Astrocyte (in vitro differentiated cells and primary cell): ENCODE measurements around the gene SETMAR. TPM values are rescaled to one million over a fixed set of nuclear protein-coding genes. Genes with fewer than 3 reads are reported as not detected.

Experiments used
- DNase-seq: peaks from one replicate; pipeline ENCODE4 v3.0.0-alpha.2; 2010; ENCODE audit warnings: low read depth
- FAIRE-seq: peaks from 2 replicates; lab custom pipeline; 2011; peaks lifted over from hg19 to GRCh38; lab: Jason Lieb, UNC
- H2AFZ ChIP-seq: 2 replicates; pipeline ENCODE4 v1.6.0; 2012; ENCODE audit warnings: low read depth, low read length, inconsistent platforms
- H3K27ac ChIP-seq: 2 replicates; pipeline ENCODE4 v1.5.1; 2011; ENCODE audit warnings: low read depth, low read length, inconsistent platforms
- H3K27me3 ChIP-seq: 2 replicates; pipeline ENCODE4 v1.6.0; 2011; ENCODE audit warnings: low read length, inconsistent platforms; ENCODE audit not compliant: insufficient read depth
- H3K36me3 ChIP-seq: 2 replicates; pipeline ENCODE4 v1.5.1; 2011; ENCODE audit warnings: low read length, inconsistent platforms; ENCODE audit not compliant: insufficient read depth
- H3K4me1 ChIP-seq: 2 replicates; pipeline ENCODE4 v1.5.1; 2011; ENCODE audit warnings: low read length, inconsistent platforms; ENCODE audit not compliant: insufficient read depth
- H3K4me2 ChIP-seq: 2 replicates; pipeline ENCODE4 v1.6.0; 2012; ENCODE audit warnings: low read length, inconsistent platforms
- H3K4me3 ChIP-seq: 2 replicates; pipeline ENCODE4 v1.5.1; 2011; ENCODE audit warnings: low read depth, mild to moderate bottlenecking, low read length, inconsistent platforms; ENCODE audit not compliant: insufficient read depth
- H3K79me2 ChIP-seq: 2 replicates; pipeline ENCODE4 v1.6.0; 2012; ENCODE audit warnings: mild to moderate bottlenecking, low read length, inconsistent platforms; ENCODE audit not compliant: insufficient read depth
- H3K9ac ChIP-seq: 2 replicates; pipeline ENCODE4 v1.6.0; 2012; ENCODE audit warnings: mild to moderate bottlenecking, low read length, inconsistent platforms
- H3K9me3 ChIP-seq: 2 replicates; pipeline ENCODE4 v1.5.1; 2012; ENCODE audit warnings: low read depth, mild to moderate bottlenecking, low read length, inconsistent platforms; ENCODE audit not compliant: insufficient read depth
- H4K20me1 ChIP-seq: 2 replicates; pipeline ENCODE4 v1.6.0; 2012; ENCODE audit warnings: low read length, inconsistent platforms; ENCODE audit not compliant: insufficient read depth
- H3K27ac Mint-ChIP-seq: one replicate; pipeline ENCODE4 v1.8.0; 2021; ENCODE audit warnings: mild to moderate bottlenecking, mixed read lengths; ENCODE audit not compliant: unreplicated experiment
- H3K27me3 Mint-ChIP-seq: one replicate; pipeline ENCODE4 v1.8.0; 2021; ENCODE audit warnings: low read depth, mixed read lengths; ENCODE audit not compliant: unreplicated experiment
- H3K36me3 Mint-ChIP-seq: one replicate; pipeline ENCODE4 v1.8.0; 2021; ENCODE audit warnings: low read depth, mixed read lengths; ENCODE audit not compliant: unreplicated experiment
- H3K4me1 Mint-ChIP-seq: one replicate; pipeline ENCODE4 v1.8.0; 2021; ENCODE audit warnings: low read depth, mixed read lengths; ENCODE audit not compliant: unreplicated experiment
- H3K4me3 Mint-ChIP-seq: one replicate; pipeline ENCODE4 v1.8.0; 2021; ENCODE audit warnings: mild to moderate bottlenecking, moderate library complexity, mixed read lengths; ENCODE audit not compliant: unreplicated experiment
- H3K9me3 Mint-ChIP-seq: one replicate; pipeline ENCODE4 v1.8.0; 2021; ENCODE audit warnings: mild to moderate bottlenecking, mixed read lengths; ENCODE audit not compliant: unreplicated experiment
- EZH2 ChIP-seq: IDR thresholded peaks from 2 replicates; pipeline ENCODE4 v1.6.1; 2012; ENCODE audit warnings: mild to moderate bottlenecking, low read length, inconsistent platforms; ENCODE audit not compliant: insufficient read depth
- total RNA-seq: library from RNA; stranded (reverse); gene quantifications from 2 replicates; pipeline ENCODE4 v1.2.1, GENCODE V29; 2021
- TF ChIP-seq, protein P1 (sequence below): IDR thresholded peaks from 2 replicates; pipeline ENCODE4 v1.5.1; 2011; ENCODE audit warnings: low read depth, mild to moderate bottlenecking, inconsistent platforms, low read length, moderate library complexity; ENCODE audit not compliant: insufficient read depth

Gene SETMAR
- total RNA-seq, 1 donor from 2014 or later: 10.9 TPM

DNA sequence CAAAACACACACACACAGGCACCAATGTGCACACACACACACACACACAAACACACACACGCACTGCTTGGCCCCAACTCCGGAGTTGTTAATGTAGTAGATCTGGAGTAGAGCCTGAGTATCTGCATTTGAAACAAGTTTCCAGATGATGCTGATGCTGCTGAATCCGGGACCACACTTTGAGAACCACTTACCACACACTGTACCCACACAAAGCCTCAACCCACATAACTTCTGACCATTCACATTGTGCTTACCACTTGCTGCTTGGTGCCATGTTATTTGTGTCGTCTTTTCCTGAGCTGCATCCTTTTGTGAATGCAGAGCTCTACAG lies 36.9 kb downstream of the SETMAR start:
- Histone ChIP-seq H3K27me3 (no peaks in the 10 kb centered on the region), H4K20me1 (no peaks in the 10 kb centered on the region), H3K4me3 (no peak overlapping the region), H3K4me1 (peaks cover 5% of the 10 kb centered on the region), H3K9me3 (no peaks in the 10 kb centered on the region), H3K4me2 (no peak overlapping the region), H3K79me2 (no peaks in the 10 kb centered on the region), H3K27ac (no peak overlapping the region), H3K36me3 (no peaks in the 10 kb centered on the region), H3K9ac (no peak overlapping the region), H2AFZ (no peak overlapping the region)
- peaks cover under 1% of the 10 kb centered on the region for H3K36me3 Mint-ChIP-seq
- no peak overlapping the region for H3K4me3 Mint-ChIP-seq
- FAIRE-seq: no peak
- H3K9me3 Mint-ChIP-seq: peaks cover 4% of the 10 kb centered on the region
- no peak overlapping the region for H3K27ac Mint-ChIP-seq
- no peak for DNase-seq
- no peak for TF ChIP-seq EZH2
- TF ChIP-seq, protein P1, sequence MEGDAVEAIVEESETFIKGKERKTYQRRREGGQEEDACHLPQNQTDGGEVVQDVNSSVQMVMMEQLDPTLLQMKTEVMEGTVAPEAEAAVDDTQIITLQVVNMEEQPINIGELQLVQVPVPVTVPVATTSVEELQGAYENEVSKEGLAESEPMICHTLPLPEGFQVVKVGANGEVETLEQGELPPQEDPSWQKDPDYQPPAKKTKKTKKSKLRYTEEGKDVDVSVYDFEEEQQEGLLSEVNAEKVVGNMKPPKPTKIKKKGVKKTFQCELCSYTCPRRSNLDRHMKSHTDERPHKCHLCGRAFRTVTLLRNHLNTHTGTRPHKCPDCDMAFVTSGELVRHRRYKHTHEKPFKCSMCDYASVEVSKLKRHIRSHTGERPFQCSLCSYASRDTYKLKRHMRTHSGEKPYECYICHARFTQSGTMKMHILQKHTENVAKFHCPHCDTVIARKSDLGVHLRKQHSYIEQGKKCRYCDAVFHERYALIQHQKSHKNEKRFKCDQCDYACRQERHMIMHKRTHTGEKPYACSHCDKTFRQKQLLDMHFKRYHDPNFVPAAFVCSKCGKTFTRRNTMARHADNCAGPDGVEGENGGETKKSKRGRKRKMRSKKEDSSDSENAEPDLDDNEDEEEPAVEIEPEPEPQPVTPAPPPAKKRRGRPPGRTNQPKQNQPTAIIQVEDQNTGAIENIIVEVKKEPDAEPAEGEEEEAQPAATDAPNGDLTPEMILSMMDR: no peak
- H3K27me3 Mint-ChIP-seq: no peaks in the 10 kb centered on the region
- peaks cover 11% of the 10 kb centered on the region for H3K4me1 Mint-ChIP-seq

DNA sequence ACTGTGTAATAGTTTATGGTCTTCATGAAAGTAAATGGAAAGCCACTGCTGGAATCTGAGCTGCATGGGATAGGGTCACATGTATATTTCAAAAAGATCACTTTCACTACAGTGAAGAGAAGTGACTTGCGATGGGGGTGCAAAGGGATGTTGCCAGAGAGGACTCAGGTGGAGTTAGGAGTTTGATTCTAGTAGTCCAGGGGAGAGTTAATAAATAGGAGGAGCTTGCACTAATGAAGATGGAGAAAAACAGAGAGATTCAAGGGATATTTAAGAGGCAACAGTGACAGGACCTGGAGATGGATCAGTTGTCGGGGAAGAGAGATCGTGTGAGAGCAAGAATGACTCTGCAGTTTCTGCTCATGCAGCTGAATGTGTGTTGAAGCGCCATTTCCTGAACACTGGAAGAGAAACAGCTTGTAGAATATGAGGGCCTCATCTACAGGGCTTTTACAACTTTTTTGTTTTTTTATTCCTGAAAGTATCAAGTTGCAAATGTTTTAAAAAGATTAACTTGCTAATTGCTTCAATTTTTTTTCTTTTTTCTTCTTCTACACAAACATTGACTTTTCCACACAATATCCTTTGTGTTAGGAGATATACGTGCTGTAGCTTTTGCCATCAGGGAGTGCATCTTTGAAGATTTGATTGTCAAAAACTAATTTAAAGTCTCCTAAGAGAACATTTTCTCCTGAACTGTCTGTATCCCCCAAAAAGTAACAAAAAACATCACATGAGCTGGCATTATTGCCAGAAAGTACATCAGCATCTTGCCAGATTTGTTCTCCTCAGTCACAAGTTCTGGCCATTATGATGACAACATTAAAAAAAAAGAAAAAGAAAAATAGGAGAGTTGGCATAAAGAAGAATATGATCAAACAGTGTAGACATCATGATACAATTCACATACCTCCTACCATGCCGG lies 37.5 kb downstream of the SETMAR start:
- no peak overlapping the region for H3K4me3 Mint-ChIP-seq
- Histone ChIP-seq H3K79me2 (no peaks in the 10 kb centered on the region), H4K20me1 (no peaks in the 10 kb centered on the region), H2AFZ (no peak overlapping the region), H3K9ac (no peak overlapping the region), H3K9me3 (no peaks in the 10 kb centered on the region), H3K4me2 (no peak overlapping the region), H3K27me3 (no peaks in the 10 kb centered on the region), H3K4me3 (no peak overlapping the region), H3K27ac (no peak overlapping the region), H3K36me3 (no peaks in the 10 kb centered on the region), H3K4me1 (peaks cover 5% of the 10 kb centered on the region)
- H3K36me3 Mint-ChIP-seq: peaks cover 2% of the 10 kb centered on the region
- peaks cover 4% of the 10 kb centered on the region for H3K9me3 Mint-ChIP-seq
- no peak overlapping the region for H3K27ac Mint-ChIP-seq
- TF ChIP-seq, protein P1: no peak
- TF ChIP-seq EZH2: no peak
- no peaks in the 10 kb centered on the region for H3K27me3 Mint-ChIP-seq
- peaks cover 11% of the 10 kb centered on the region for H3K4me1 Mint-ChIP-seq
- FAIRE-seq (no peak), DNase-seq (no peak)

DNA sequence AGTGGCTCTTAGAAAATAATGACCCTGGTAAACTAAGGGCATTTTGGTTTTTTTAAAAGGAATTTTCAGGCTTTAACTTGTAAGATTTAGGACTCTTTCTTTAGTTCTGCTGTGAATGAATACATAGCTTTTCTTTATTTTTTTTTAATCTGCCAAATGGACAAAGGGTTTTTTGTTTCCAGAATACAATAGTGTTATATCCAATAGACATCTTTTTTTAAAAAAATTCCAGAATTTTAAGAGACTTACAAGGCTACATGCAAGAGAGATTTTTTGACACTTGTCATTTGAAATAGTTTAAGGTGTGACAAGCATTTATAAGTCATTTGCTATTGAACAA lies 38.1 kb downstream of the SETMAR start:
- Mint-ChIP-seq H3K36me3 (peaks cover 2% of the 10 kb centered on the region), H3K4me3 (no peak overlapping the region), H3K27ac (no peak overlapping the region), H3K4me1 (peaks cover 11% of the 10 kb centered on the region), H3K9me3 (peaks cover 4% of the 10 kb centered on the region), H3K27me3 (no peaks in the 10 kb centered on the region)
- Histone ChIP-seq H3K4me2 (no peak overlapping the region), H3K27me3 (no peaks in the 10 kb centered on the region), H3K4me1 (peaks cover 5% of the 10 kb centered on the region), H3K36me3 (no peaks in the 10 kb centered on the region), H2AFZ (no peak overlapping the region), H3K27ac (no peak overlapping the region), H3K4me3 (no peak overlapping the region), H3K79me2 (no peaks in the 10 kb centered on the region), H4K20me1 (no peaks in the 10 kb centered on the region), H3K9ac (no peak overlapping the region), H3K9me3 (no peaks in the 10 kb centered on the region)
- TF ChIP-seq, protein P1: no peak
- TF ChIP-seq EZH2: no peak
- no peak for DNase-seq
- FAIRE-seq: no peak
